Ureter (tissue), 1 donor: Measurements from ENCODE around the gene CISD3. TPM values are rescaled to one million over a fixed set of nuclear protein-coding genes. Genes with fewer than 3 reads are reported as not detected.

Source experiments
- DNase-seq: peaks from one replicate; pipeline ENCODE4 v3.0.0-alpha.2; 2020; ENCODE audit warnings: low spot score
- total RNA-seq: library from RNA; stranded (reverse); gene quantifications from one replicate; pipeline ENCODE4 v1.2.4, GENCODE V29; 2023
- donor health status: DM: yes; HTN: yes; CAD: no.

Gene CISD3
- total RNA-seq, 1 donor from 2014 or later = 60.1 TPM

DNA sequence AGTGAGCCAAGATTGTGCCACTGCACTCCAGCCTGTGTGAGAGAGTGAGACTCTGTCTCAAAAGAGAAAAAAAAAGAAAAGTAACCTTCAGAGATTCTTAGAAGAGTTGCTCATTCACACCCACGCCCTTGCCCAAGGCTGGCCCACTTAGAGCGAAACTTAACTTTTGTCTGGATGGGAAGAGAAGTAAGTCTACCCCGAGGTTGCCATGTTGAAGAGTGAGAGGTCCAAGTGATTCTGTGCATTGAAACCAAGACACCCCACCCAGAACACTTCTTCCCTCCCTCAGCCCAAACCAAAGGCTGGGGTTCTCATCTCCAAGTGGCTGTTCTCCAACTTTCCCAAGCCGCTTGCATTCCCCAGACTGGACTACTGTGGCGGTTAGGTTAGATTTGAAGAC, 2.4 kb upstream of the CISD3 start:
- DNase-seq = no peak

DNA sequence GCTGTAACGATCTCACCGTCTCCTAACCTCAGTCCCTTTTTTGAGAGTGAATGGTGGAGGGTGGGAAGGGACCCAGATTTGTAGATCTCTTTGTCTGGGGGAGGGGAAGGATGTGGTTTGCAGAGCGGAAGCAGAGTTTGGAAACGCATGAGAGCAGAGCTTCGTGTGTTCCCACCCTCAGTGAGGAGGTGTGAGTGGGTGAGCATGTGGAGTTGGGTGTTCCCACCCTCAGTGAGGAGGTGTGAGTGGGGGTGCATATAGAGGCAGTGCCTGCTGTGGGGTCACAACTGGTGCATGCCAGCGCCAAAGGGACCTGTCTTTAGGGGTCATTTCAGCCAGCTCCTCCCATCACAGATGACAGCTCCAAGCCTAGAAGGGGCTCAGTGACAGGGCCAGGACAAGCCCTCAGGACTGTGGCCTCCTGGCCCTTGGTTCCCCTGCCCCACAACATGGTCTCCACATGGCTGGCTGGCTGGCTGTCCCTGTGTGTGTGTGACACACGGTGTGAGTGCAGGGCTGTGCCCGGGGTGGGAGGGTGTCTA, 1.8 kb upstream of the CISD3 start:
- DNase-seq = no peak

DNA sequence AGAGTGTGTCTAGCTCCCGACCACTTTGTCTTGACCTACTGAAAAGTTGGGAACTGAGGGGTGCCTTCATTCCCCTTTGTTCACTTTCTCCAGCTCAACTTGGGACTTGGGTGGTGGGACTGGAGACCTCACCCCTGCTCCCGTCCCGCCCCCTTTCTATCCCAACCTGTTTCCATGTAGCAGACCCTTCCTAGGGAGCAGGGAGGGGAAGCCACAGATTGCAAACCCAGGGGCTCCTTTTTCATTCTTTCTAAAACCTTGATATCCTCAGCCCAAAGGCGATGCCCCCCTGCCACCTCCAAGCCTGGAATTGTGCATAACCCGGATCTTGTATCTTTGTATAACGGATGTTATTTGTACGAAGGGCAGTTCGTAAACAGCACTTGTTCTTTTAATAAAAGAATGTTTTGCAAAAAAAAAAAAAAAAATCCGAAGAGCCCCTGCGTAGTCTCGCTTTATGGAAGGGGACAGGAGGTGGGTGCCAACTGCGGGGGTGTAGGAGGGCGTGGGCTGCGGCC, 714 bp upstream of the CISD3 start:
- DNase-seq = no peak

DNA sequence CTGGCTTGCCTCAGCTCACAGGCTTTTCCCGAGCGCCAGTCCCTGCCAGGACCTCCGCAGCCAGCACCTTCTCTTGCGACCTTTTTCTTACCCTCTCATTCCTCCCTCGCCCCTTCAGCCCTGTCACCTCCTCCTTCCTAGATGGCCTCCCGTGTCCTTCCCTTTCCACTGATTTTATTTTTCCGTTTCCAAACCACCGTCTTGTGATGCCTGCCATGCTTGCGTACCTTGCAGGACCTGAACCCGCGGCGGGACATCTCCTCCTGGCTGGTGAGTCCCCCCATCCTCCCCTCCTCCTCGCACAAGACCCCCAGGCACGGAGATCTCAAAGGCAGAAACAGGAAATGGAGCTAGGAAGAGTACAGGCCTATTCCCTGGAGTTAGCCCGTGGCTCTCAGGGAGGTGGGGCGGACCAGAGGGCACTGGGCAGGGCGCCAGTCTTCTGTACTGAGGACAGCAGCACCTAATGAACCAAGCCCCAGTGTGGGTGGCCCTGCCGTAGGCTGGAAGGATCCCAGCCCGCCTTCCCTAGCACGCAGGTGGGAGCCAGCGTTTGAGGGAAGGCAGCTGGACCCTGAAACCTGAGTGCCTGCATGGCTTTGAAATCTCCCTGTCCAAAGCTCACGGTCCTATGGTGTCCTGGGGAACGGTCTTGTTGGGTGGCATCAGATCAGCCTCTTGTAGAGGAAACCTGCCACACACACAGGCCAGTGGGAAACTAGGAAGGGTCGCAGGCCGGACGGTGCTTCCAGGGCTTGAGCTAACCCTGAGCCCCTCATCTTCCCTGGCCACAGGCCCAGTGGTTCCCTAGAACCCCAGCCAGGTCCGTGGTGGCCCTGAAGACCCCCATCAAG, 612 bp downstream of the CISD3 start:
- peak; percentile 85 for DNase-seq

DNA sequence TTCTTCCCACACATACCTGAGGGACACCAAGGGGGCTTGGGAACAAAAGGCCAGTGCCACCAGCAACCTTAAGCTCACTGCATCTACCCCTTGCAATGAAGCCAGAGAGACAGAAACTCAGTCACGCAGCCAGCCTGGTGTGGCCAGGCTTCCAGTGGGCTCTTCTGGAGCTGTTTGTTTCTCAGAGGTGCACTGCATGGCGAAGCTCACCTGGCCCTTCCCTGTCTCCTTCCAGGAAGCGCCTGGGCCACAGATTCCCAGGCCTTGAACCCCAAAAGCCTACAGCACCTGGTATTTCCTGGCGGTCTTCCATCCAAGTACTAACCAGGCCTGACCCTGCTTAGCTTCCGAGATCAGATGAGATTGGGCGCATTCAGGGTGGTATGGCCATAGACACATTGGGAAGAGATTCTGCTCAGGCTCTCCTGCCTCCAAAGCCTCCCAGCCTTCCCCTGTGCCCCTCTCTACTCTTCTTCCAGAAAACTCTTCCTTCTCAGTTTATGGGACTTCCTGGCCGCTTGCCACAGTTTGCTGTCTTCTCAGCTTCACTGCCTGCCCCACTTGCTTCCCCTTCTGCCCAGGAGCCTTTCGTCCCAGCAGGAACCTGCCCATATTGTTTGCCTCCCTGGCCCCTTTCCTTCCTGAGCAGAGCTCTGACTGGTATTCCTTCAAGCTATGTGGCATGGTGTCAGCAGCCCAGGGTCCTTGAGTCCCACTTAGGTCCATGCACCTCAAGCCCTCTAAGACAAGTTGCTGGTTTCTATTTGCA, 1.6 kb downstream of the CISD3 start:
- no peak for DNase-seq

DNA sequence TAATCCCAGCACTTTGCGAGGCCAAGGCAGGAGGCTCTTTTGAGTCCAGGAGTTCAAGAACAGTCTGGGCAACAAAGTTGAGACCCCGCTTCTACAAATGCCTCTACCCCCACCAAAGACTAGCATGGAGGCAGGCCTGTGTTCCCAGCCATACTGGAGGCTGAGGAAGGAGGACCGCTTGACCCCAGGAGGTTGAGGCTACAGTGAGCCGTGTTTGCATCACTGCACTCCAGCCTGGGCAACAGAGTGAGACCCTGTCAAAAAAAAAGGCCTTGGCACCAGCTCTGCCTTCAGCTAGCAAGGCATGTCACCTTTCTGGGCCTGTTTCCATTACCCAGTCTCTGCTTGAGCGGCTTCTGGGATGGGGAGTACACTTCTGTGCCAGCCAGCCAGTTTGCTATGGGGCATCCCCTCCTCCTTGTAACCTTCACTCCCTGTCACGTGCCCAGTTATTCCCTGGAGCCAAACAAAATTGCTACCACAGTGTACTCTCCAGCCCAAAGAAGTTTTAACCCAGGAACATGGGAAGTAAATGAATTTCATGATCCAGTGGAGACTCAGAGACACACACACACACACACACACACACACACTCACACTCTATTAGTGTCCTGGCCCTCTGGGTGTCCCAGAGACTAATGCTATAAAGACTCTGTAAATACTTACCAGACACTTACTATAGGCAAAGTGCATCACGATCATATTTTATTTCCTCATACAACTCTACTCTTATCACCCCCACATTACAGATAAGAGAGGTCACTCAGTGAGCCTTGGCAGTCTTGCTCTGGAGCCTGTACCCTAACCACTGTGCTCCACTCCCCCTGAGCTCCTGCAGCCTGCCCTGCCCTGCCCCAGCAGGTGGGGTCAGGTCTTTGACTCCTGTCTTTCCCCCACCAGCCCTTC, 2.5 kb downstream of the CISD3 start:
- no peak for DNase-seq

DNA sequence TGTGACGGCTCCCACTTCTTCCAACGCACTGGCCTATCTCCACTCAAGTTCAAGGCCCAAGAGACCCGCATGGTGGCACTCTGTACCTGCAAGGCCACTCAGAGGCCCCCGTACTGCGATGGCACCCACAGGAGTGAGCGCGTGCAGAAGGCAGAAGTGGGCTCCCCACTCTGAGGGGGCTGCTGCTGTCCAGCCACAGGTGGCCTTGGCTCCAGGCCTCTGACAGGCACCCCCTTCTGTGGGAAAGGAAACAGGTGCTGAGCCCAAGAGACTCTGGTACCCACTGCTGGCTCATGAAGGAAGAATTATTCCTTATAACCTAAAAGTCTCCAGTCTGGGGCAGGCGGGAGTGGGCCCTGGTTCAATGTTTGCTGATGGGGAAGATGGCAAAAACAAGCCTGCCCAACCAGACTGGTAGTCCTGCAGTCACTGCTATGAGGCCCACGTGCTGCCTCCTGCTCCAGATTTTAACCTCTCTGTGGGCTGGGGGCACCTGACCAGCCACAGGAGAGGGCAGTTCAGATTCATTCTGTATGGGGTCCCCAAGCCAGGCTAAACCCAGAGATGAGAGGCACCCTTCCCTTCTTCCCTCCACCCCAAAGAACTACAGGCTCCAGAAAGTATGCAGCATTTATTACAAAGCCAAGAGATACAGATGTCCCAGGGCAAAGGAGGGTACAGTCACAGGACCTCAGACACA, 3.3 kb downstream of the CISD3 start:
- no peak for DNase-seq

DNA sequence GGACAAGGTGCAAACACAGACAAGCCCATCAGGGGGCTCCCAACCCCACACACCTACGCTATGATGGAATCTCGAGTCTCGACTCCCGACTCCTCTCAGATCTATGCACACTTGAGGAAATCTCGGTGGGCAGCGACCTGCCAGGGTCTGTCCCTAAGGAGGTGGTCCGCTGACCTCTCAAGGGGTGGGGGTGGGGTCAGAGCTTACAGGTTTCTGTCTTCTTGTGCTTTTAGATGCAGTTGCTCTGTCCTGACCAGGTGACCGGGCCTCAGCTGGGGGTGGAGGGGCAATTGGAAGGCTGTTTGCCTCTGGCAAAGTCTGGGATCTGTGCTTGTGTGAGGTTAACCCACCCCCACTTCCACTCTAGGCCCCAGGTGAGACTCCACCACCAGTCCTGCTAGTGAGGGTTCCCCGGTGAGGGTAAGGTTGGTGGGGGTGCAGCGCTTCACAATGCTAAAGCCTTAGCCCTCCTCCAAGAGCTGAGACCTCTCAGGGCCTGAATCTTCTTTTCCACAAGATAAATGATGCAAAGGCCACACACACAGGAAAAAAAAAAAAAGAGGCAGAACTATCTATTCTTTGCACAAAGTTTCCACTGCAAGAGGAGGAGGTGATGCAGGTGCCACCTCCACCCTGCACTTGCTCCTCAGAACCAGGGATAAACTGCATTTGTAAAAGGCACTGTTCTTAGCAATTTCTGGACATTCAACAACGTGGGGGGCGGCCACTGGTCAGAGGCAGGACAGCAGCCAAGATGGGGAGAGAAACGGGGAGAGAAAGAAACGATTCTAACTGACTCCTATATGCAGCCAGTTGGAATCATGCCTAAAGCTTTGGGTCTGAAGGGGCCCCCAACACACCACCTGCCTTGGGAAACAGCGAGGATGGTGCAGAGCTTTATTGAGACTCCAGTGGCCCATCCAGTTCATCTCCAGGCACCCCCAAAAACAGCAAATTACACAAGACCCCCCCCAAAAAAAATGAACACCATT, 4.1 kb downstream of the CISD3 start:
- no peak for DNase-seq

DNA sequence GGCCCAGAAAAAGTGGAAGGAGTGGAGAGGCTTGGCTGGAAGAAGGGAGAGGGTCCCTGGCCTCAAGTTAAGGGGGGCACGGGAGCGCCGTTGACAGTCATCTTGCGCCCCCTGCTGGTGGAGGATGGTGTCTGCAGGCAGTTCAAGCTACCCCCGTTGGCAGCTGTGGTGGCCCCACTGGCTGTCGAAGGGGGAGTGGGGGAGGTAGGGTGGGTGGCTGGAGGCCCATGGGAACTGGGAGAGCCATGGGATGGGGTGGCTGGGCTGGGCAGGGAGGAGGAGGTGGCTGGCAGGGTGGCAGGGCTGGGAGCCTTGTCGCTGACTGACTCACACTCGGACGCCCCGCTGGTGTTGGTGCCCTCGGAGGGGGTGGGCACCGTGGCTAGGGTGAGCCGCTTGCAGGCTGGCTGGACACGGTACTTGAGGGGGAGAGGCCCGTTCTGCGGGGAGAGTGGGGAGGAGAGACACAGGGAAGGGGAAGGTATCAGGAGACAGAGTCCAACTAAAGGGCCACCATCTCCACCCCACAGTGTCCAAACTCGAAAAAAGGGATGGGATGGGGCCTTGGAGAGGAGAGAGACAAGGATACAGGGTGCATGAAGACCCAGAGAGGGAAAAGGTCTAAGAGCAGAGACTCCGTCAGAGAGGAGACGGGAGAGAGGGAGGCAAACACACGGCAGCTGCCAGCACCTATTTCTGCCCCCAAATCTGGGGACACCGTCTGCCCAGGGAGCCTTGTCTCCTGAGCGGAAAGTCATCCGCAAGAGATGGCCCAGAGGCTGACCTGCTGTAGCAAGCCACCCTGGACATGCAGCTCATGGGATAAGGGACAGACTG, 5.2 kb downstream of the CISD3 start:
- peak; percentile 70 for DNase-seq

DNA sequence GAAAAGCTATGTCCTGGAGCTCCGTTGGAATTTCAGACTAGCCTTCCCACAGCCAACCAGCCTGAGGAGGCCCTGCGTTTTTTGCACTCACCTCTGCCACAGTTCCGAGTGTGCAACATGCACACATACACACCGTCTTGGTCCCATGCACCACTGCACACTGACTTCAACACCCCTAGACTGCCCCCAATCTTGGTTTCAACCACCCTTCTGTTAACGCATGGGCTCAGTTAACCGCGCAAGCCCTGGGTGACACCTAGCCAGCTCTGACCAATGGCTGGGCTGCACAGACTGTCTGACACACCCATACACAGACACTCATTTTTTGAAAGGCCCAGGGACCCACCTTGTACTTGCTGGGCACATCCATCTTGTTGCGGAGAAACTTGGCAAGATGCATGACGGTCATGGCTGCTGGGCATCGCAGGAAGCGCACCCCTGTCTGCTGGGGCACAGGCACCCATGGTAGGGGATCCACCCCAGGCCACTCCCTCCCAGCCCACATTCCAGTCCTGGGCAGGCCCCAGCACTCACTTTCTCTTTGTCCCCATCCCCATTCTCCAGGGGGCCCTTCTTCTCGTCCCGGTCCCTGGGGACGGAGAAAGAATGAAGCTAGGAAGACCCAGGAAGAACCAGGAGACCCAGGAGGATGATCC, 8.0 kb downstream of the CISD3 start:
- DNase-seq = no peak

DNA sequence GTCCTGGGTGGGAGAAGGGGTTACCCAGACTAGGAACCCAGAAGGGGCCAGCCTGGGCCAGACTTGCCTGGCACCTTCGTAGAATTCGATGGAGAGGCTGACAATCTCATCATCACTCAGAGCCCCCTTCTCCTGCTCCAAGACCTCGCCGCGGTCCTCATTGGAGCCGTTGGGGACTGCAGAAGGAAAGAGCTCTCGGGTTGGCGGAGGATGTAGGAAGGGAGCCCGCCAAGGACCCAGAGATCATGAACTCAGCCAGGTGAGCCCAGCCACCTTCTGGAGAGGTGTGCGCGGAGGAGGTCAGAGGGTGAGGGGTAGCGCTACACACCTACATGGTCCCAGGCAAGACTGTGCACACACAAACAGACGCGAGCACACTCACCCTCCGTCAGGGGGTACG, 8.5 kb downstream of the CISD3 start:
- no peak for DNase-seq

DNA sequence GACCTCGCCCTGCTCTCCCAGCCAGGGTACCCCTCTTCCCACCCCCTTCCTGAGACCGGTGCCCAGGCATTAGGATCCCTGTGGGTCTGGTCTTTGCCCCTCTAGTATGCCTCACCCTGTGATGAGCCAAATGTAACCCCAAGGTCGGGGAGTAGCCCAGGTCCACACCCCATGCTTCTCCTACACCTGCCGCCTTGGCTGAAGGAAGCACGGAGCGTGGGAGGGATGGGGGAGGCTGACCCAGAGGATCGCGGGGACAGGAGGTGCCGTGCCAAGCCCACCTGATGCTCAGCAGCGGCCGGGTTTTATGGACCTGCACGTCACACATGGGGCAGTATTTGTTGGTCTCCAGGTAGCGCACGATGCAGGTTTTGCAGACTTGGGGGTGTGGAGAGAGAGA, 9.2 kb downstream of the CISD3 start:
- DNase-seq = no peak

DNA sequence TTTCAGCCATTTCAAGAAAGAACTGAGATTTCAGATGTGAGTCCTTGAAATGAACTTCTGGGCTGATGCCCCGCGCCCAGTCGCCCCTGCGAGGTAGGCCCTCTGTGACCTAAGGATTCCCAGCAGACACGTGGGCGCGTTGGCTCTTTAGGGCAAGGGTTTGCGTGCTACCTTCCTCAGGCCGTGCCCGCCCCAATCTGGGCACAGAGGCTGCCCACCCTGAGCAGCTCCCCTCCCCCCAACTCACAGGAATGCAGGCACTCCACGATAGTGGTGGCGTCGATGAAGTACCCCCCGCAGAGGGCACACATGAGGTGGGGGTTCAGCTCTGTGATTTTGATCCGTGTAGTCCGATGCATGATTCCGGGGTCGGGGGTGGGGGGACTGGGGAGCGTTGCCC, 9.9 kb downstream of the CISD3 start:
- no peak for DNase-seq

DNA sequence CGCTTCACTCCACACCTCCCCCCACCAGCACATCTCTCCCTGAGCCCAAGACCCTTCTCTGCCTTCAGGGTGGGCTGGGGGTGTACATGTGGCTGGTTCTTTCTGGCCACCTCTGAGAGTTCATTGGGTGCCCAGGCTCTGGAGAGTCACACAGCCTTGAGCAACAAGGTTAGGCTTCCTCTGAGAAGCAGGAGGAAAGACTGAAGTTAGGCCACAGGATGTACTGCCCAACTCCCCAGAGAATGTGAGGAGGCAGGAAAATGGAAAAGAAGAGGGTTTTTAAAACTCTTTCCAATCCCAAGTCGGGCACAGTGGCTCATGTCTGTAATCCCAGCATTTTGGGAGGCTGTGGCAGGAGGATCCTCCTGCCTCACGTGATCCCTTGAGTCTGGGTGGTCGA, 10.7 kb downstream of the CISD3 start:
- no peak for DNase-seq

DNA sequence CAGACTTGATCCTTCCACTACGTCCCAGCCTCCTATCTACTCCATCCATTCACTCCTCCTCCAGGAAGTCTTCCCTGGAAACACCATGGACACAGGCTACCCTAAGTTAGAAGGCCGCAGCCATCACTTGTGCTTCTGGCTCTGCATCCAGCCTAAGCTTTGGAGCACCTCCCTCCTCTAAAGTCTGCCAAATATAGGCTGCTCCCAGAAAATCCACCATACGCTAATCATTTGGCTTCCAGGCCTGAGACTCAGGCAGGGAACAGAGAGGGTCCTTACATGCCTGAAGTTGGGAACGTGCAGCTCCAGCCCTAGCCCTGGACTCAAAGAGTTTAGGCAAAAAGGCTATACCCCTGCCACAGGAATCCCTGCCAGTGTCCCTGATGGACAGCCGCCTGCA, 11.3 kb downstream of the CISD3 start:
- no peak for DNase-seq

DNA sequence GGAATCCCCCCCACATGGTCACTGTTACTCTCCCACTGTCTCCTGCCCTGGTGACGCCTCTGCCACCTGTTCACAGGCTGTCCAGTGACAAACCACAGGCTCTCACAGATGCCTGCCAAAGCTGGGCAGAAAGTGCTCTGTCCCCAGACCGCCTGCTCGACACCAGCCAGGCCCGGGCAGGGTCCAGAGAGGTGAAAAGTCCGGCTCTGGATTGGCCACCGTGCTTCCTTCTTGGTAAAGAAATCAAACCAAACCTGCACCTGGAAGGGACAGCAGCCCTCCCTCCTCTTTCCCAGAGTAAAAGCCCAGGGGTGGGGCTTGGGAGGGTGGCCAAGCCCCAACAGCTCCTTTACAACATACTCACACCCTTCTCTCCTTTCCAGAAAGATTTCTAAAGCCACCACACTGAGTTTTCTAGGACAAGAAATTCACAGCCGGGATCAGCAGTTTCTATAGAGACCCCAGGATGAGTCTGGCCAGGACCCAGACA, 11.8 kb downstream of the CISD3 start:
- DNase-seq = no peak

DNA sequence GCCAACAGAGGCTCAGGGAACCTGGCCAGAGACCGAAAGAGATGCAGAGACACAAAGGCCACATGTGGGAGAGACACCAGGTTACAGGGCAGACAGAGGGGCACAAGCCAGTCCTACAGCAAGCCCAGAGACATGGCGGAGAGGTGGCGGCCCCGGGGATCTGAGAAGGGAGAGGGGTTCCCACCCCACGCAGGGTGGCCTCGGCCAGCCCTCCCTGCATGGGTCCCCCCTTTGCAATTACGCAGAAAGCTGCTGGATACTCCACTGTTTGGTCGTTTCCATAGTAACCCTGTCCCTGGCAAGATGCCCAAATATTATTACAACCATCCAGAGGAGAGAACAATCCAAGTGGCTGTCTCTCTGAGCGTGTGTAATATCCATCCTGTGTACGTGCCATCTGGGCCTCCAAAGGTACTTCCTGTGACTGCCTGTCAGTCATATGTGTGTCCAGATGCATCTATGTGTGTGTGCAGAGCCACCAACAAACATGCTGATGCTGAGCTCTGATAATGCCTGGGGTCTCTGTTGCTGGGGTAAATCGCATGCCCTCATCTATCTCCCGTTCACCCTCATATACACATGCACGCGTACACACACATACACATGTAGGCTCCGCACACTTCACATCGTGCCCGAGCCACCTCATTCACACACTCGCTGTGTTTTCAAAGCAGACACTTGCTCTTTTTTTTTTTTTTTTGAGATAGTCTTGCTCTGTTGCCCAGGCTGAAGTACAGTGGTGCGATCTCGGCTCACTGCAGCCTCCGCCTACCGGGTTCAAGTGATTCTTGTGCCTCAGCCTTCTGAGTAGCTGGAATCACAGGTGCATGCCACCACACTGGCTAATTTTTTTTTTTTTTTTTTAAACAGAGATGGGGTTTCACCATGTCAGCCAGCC, 12.5 kb downstream of the CISD3 start:
- DNase-seq = peak; percentile 79
